Measurements from ENCODE around the gene PNKD.

DNA sequence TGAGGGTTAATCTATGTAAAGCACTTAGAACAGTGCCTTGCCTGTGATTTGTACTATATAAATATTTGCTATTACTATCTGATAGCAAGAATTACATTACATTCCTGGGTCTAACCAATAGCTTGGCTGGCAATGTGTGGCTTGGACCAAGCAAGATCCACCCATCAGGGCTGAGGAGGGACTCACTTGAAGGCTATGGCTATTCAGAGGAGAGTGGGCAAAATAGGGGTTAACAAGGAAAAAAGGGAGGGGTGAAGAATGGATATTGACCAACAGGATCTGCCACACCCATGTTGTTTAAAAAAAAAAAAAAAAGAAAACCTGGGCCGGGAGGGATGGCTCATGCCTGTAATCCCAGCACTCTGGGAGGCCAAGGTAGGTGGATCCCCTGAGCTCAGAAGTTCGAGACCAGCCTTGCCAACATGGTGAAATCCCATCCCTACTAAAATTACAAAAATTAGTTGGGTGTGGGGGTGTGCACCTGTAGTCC, 42.0 kb downstream of the PNKD start:
- no peak for TF ChIP-seq GATA2 (IDR thresholded peaks at IDR 0.05; ENCODE audit: low read depth, low read length)
- no peak for TF ChIP-seq GATA3 (IDR thresholded peaks at IDR 0.05; ENCODE audit: low read depth, low read length)
